ENCODE measurements around the gene KLC1. TPM values are rescaled to one million over a fixed set of nuclear protein-coding genes. Genes with fewer than 3 reads are reported as not detected.

The KLC1 gene
- total RNA-seq, 1 experiment from 2014 or later: 121 TPM

GRCh38 chr14:103742499-103743255 lies 113.7 kb downstream of the KLC1 start:
- peaks cover 0 to 3% of the 10 kb centered on the region in 2 experiments; a peak in 3 of 4 replicates for H3K36me3 ChIP-seq (ENCODE audit: control insufficient read depth in 1 of 2, insufficient read depth in 2 of 2, low read length in 2 of 2)
- H4K20me1 ChIP-seq (ENCODE audit: insufficient read depth): no peaks in the 10 kb centered on the region
- ChIA-PET CTCF (no interaction called here), RAD21 (ENCODE audit: low non-redundant PET in 1 of 2, low total read pairs in 2 of 2, uncharacterized antibody in 2 of 2, unreplicated experiment in 2 of 2) (no interaction called here), POLR2A (no interaction called here)
- intact Hi-C loops (cut with micrococcal nuclease): no loop called here
- no peaks in the 10 kb centered on the region for H3K79me2 ChIP-seq (ENCODE audit: insufficient read depth, low read length)
- ATAC-seq (no peak), DNase-seq (ENCODE audit: low read depth, low spot score) (no peak)
- H3K9ac ChIP-seq (ENCODE audit: low read length): no peak overlapping the region
- no peaks in the 10 kb centered on the region for H3K27me3 ChIP-seq (ENCODE audit: insufficient read depth, low read length)
- H3K9me2 ChIP-seq (ENCODE audit: insufficient read depth): no peaks in the 10 kb centered on the region
- H3K4me3 ChIP-seq (replicated peaks in 1 of 2; ENCODE audit: low read depth in 1 of 2, low read length in 2 of 2): no peak overlapping the region
- no peaks in the 10 kb centered on the region for H3K4me1 ChIP-seq (ENCODE audit: control insufficient read depth in 1 of 2, insufficient read depth in 2 of 2, low read length in 2 of 2)
- no peak overlapping the region for H2AFZ ChIP-seq (ENCODE audit: low read depth, low read length, poor library complexity, severe bottlenecking)
- TF ChIP-seq YY1 (IDR thresholded peaks at IDR 0.05; ENCODE audit: extremely low read depth, insufficient replicate concordance, low read depth, low read length): no peak
- TF ChIP-seq TCF7L2 (IDR thresholded peaks at IDR 0.05; ENCODE audit: borderline replicate concordance, extremely low read depth, insufficient read depth, insufficient read length): no peak
- TF ChIP-seq, protein P1, sequence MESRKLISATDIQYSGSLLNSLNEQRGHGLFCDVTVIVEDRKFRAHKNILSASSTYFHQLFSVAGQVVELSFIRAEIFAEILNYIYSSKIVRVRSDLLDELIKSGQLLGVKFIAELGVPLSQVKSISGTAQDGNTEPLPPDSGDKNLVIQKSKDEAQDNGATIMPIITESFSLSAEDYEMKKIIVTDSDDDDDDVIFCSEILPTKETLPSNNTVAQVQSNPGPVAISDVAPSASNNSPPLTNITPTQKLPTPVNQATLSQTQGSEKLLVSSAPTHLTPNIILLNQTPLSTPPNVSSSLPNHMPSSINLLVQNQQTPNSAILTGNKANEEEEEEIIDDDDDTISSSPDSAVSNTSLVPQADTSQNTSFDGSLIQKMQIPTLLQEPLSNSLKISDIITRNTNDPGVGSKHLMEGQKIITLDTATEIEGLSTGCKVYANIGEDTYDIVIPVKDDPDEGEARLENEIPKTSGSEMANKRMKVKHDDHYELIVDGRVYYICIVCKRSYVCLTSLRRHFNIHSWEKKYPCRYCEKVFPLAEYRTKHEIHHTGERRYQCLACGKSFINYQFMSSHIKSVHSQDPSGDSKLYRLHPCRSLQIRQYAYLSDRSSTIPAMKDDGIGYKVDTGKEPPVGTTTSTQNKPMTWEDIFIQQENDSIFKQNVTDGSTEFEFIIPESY (IDR thresholded peaks at IDR 0.05; ENCODE audit: extremely low read depth, insufficient replicate concordance, low read length): no peak
- TF ChIP-seq CEBPB (IDR thresholded peaks at IDR 0.05; ENCODE audit: low read depth): no peak
- TF ChIP-seq, protein P2, sequence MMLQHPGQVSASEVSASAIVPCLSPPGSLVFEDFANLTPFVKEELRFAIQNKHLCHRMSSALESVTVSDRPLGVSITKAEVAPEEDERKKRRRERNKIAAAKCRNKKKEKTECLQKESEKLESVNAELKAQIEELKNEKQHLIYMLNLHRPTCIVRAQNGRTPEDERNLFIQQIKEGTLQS (IDR thresholded peaks at IDR 0.05): no peak
- TF ChIP-seq ELF1 (IDR thresholded peaks at IDR 0.05; ENCODE audit: borderline replicate concordance, low read depth): no peak
- TF ChIP-seq EZH2phosphoT487 (IDR thresholded peaks at IDR 0.05; ENCODE audit: borderline replicate concordance): no peak
- TF ChIP-seq ZNF274 (IDR thresholded peaks at IDR 0.05; ENCODE audit: low read depth, low read length): no peak
- no peak for TF ChIP-seq EZH2 (IDR thresholded peaks at IDR 0.05)
- TF ChIP-seq, protein P3, sequence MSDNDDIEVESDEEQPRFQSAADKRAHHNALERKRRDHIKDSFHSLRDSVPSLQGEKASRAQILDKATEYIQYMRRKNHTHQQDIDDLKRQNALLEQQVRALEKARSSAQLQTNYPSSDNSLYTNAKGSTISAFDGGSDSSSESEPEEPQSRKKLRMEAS (IDR thresholded peaks at IDR 0.05): no peak
- no peak for TF ChIP-seq CBX3 (IDR thresholded peaks at IDR 0.05; ENCODE audit: low read depth)
- TF ChIP-seq FOSL1 (IDR thresholded peaks at IDR 0.05; ENCODE audit: low read depth): no peak
- TF ChIP-seq ZFX (IDR thresholded peaks at IDR 0.05): no peak
- no peak for TF ChIP-seq SRF (IDR thresholded peaks at IDR 0.05; ENCODE audit: low read depth)
- H3K9me3 ChIP-seq (ENCODE audit: control insufficient read depth in 1 of 2, insufficient read depth in 1 of 2, low read depth in 1 of 2, low read length in 2 of 2): no peaks in the 10 kb centered on the region
- BruUV-seq (replicated peaks): no TSS peak
- no peak overlapping the region for H3K27ac ChIP-seq (ENCODE audit: low read depth, low read length)
- H3K4me2 ChIP-seq (ENCODE audit: low read length): no peak overlapping the region

Measured in HCT116 (cell line).